ENCODE results near the gene RASAL3. TPM values are rescaled to one million over a fixed set of nuclear protein-coding genes. Genes with fewer than 3 reads are reported as not detected.
"Not testable (repeated sequence)": the region's sequence is repeated elsewhere in the genome, so short reads cannot be mapped to it uniquely, and the experiment has no call there.

Gene RASAL3
- polyA plus RNA-seq, 1 donor from 2014 or later = 27.0 TPM

DNA sequence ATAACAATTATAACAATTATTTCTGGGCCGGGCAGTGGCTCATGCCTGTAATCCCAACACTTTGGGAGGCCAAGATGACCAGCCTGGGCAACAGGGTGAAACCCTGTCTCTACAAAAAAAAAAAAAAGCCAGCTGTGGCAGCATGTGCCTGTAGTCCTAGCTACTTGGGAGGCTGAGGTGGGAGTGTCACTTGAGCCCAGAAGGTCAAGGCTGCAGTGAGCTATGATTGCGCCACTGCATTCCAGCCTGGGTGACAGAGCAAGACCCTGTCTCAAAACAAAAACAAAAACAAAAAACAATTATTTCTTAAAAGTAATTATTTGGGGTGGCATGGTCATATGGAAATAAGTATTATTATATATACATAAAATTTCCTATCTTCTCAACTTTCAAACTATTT lies 53.0 kb downstream of the RASAL3 start:
- not testable (repeated sequence) for H3K27me3 Mint-ChIP-seq, H3K27ac Mint-ChIP-seq, H3K4me3 Mint-ChIP-seq, H3K36me3 Mint-ChIP-seq, H3K9me3 Mint-ChIP-seq
- H3K4me1 Mint-ChIP-seq = peaks cover 24 to 32% (median 25%) of the 10 kb centered on the region in 3 donors

DNA sequence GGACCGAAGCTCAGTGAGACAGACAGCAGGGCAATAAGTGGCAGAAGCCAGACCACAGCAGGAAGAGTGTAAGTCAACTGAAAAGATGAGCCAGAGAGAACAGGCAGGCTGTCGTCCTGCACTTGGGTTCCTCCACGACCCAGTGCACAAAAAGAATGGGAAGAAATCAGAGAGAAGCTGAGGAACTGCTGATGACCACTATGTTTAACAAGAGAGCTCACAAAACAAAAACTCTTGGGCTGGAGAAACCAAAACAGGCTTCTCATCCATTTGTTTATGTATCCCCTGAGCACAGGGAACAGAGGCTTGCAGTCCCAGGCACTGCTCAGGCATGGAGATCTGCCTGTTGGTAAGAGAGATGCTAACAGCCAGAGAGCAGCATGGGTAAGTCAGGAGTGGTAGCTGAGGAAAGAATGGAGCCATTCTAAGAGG lies 59.5 kb downstream of the RASAL3 start:
- Mint-ChIP-seq H3K27me3 (no peaks in the 10 kb centered on the region), H3K4me3 (peak overlapping the region in 2 of 4 donors; percentile 28 to 34), H3K4me1 (peaks cover 16 to 26% (median 18%) of the 10 kb centered on the region in 3 donors), H3K27ac (peak overlapping the region in 1 of 3 donors; percentile 77), H3K9me3 (no peaks in the 10 kb centered on the region), H3K36me3 (no peaks in the 10 kb centered on the region)

DNA sequence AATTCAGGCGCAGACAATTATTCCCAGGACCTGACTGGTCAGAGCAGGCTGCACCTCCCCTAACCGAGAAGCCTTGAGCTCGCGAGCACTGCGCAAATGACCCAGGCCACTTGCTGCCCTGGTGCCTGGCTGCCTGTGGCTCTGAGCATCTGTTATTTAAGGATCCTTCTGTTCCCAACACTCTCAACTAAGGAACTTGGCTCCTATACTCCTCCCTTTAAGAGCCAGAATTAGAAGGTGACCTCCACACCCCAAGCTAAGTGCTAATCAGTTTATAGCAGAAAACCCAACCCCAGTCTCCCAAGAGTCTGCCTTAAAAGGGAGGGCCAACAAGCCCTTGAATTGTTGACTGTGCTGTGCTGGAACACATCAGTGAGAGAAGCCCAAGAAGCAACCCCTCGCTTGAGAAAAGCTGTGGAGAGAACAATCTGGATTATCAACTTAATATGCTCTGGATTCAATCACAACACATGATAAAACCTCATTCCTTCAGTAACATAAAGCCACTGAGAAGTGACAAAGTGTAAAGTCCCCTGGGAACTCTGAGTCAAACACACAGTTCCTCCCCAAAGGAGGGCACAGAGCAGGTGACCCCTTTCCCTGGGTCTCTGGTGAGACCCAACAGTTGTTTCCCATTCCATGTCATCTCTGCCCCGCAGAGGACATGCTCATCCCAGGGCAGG lies 60.1 kb downstream of the RASAL3 start:
- Mint-ChIP-seq H3K27me3 (no peaks in the 10 kb centered on the region), H3K27ac (peak overlapping the region in 1 of 3 donors; percentile 77), H3K9me3 (no peaks in the 10 kb centered on the region), H3K36me3 (no peaks in the 10 kb centered on the region), H3K4me1 (peaks cover 13 to 22% (median 18%) of the 10 kb centered on the region in 3 donors), H3K4me3 (peak overlapping the region in 1 of 4 donors; percentile 28)

DNA sequence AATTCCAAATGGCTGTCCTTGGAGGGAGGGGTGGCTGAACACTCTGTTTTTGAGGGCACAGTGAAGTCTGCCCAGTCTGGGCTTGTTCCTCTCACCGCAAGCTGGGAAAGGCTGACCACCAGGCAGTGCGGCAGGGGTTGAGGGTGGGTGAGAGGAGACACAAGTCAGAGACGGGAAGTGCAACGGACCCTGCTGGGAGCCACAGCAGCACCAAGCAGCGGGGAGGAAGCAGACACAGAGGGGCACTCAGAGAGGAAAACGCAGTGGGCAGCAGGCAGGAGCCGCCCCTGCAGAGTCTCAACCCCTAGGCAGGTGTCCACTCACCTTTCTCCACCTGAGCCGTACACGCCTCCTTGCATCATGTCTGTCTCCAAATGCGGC lies 61.2 kb downstream of the RASAL3 start:
- Mint-ChIP-seq H3K9me3 (no peaks in the 10 kb centered on the region), H3K4me1 (peaks cover 12 to 19% (median 18%) of the 10 kb centered on the region in 3 donors), H3K36me3 (no peaks in the 10 kb centered on the region), H3K4me3 (no peak overlapping the region), H3K27ac (no peak overlapping the region), H3K27me3 (no peaks in the 10 kb centered on the region)

DNA sequence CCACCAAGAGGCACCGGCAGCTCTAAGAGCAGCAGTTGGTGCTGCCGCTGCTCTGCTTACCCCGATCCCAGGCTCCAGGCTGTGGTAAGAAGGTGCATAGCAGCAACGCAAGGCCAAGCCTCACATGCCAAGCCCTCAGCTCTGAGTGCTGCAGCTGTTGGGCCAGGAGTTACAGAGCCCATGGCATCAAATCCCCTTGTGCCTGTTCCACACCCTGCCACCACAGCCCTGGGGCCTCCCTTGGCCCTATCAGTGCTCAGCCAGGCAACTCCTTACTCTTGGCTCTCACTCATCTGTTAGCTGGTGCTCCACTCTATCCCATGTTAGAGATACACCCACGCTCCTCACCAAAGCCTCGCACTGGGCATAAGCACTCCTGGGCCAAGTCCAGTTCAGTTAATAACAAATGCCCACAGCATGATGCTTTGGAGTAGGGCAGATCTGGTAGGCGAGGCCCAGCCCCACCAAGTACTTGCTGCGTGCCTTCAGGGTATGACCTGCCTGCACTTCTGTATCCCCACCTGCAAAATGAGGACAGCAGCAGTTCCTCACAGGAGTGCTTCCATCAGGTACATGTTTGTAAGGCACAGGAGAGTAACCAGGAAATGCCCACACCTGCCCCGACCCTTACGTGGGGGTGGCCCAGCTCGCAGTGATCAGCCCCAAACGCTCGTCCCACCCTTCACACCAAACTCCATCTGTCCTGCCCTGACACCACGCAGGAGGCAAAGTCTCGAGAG lies 61.8 kb downstream of the RASAL3 start:
- Mint-ChIP-seq H3K9me3 (no peaks in the 10 kb centered on the region), H3K4me1 (peaks cover 10 to 14% (median 13%) of the 10 kb centered on the region in 3 donors), H3K36me3 (no peaks in the 10 kb centered on the region), H3K27me3 (no peaks in the 10 kb centered on the region), H3K4me3 (no peak overlapping the region), H3K27ac (no peak overlapping the region)

Other genes with a start within 250 kb of the RASAL3 start
- gene EPHX3, start 232.1 kb downstream of the RASAL3 start, polyA plus RNA-seq = not detected
- 20.5 TPM for gene BRD4, start 132.0 kb downstream of the RASAL3 start, polyA plus RNA-seq
- 22.8 TPM for gene AKAP8, start 84.8 kb downstream of the RASAL3 start, polyA plus RNA-seq
- 99.6 TPM for gene AKAP8L, start 45.6 kb downstream of the RASAL3 start, polyA plus RNA-seq
- 1.8 TPM for gene WIZ, start 14.6 kb downstream of the RASAL3 start, polyA plus RNA-seq
- gene PGLYRP2, start 15.0 kb upstream of the RASAL3 start, polyA plus RNA-seq = not detected
- gene CYP4F22, start 44.0 kb upstream of the RASAL3 start, polyA plus RNA-seq = not detected
- gene CYP4F8, start 150.7 kb upstream of the RASAL3 start, polyA plus RNA-seq = not detected
- gene CYP4F3, start 176.4 kb upstream of the RASAL3 start, polyA plus RNA-seq = not detected
- not detected for gene CYP4F12, start 208.5 kb upstream of the RASAL3 start, polyA plus RNA-seq